ENCODE data around the gene FAM114A1. TPM values are rescaled to one million over a fixed set of nuclear protein-coding genes. Genes with fewer than 3 reads are reported as not detected.

The FAM114A1 gene
- total RNA-seq, 2 donors from 2014 or later = 76.3 to 88.3 TPM

GRCh38 chr4:38943343-38943742 lies 75.7 kb downstream of the FAM114A1 start:
- intact Hi-C loops (cut with DNase I) = no loop called here
- Histone ChIP-seq H3K9me3 (no peaks in the 10 kb centered on the region), H3K27me3 (no peaks in the 10 kb centered on the region), H3K4me1 (no peaks in the 10 kb centered on the region), H3K36me3 (peaks cover 8% of the 10 kb centered on the region), H3K27ac (peak overlapping the region; percentile 53), H3K4me3 (no peak overlapping the region), H3K9ac (ENCODE audit: low read depth in 2 of 2, low read length in 2 of 2) (no peak overlapping the region)
- peak; percentile 45 for DNase-seq
- no peak for TF ChIP-seq CTCF (IDR thresholded peaks at IDR 0.05)

GRCh38 chr4:38944440-38944839 lies 76.8 kb downstream of the FAM114A1 start:
- H3K9ac ChIP-seq (ENCODE audit: low read depth in 2 of 2, low read length in 2 of 2) = no peak overlapping the region
- DNase-seq = no peak
- no peaks in the 10 kb centered on the region for H3K9me3 ChIP-seq
- H3K36me3 ChIP-seq = peaks cover 8% of the 10 kb centered on the region
- TF ChIP-seq CTCF (IDR thresholded peaks at IDR 0.05) = no peak
- no peak overlapping the region for H3K4me3 ChIP-seq
- H3K27ac ChIP-seq = peak overlapping the region; percentile 53
- intact Hi-C loops (cut with DNase I) = no loop called here
- no peaks in the 10 kb centered on the region for H3K27me3 ChIP-seq
- H3K4me1 ChIP-seq = no peaks in the 10 kb centered on the region

- intact Hi-C loops (cut with DNase I) = no loop called here
- Histone ChIP-seq H3K27ac (no peak overlapping the region), H3K4me1 (no peaks in the 10 kb centered on the region), H3K27me3 (no peaks in the 10 kb centered on the region), H3K4me3 (no peak overlapping the region), H3K9ac (ENCODE audit: low read depth in 2 of 2, low read length in 2 of 2) (no peak overlapping the region), H3K36me3 (no peaks in the 10 kb centered on the region), H3K9me3 (no peaks in the 10 kb centered on the region)
- DNase-seq = no peak
- TF ChIP-seq CTCF (IDR thresholded peaks at IDR 0.05) = no peak
Measured at GRCh38 chr4:38946919-38947318, 79.3 kb downstream of the FAM114A1 start.

GRCh38 chr4:38948551-38948950 lies 80.9 kb downstream of the FAM114A1 start:
- Histone ChIP-seq H3K9me3 (no peaks in the 10 kb centered on the region), H3K9ac (ENCODE audit: low read depth in 2 of 2, low read length in 2 of 2) (no peak overlapping the region), H3K27ac (peak overlapping the region; percentile 24), H3K36me3 (no peaks in the 10 kb centered on the region), H3K4me3 (no peak overlapping the region), H3K4me1 (no peaks in the 10 kb centered on the region), H3K27me3 (no peaks in the 10 kb centered on the region)
- intact Hi-C loops (cut with DNase I) = no loop called here
- TF ChIP-seq CTCF (IDR thresholded peaks at IDR 0.05) = no peak
- no peak for DNase-seq

GRCh38 chr4:38949411-38950051 lies 81.9 kb downstream of the FAM114A1 start:
- Histone ChIP-seq H3K9ac (ENCODE audit: low read depth in 2 of 2, low read length in 2 of 2) (no peak overlapping the region), H3K36me3 (no peaks in the 10 kb centered on the region), H3K27me3 (no peaks in the 10 kb centered on the region), H3K4me3 (no peak overlapping the region), H3K27ac (peak overlapping the region; percentile 6), H3K4me1 (no peaks in the 10 kb centered on the region), H3K9me3 (no peaks in the 10 kb centered on the region)
- TF ChIP-seq CTCF (IDR thresholded peaks at IDR 0.05) = no peak
- DNase-seq = no peak
- intact Hi-C loops (cut with DNase I) = no loop called here

All from colonic mucosa (tissue), 4 donors.